Muscle layer of duodenum (tissue), 2 donors: Measurements from ENCODE around the gene KMT2E.
"Not testable (repeated sequence)": the region's sequence is repeated elsewhere in the genome, so short reads cannot be mapped to it uniquely, and the experiment has no call there.

ENCODE experiments used
- H3K27ac ChIP-seq: one replicate; pipeline ENCODE4 v1.7.0; 2013; ENCODE audit warnings: mild to moderate bottlenecking, low read length
- H3K27me3 ChIP-seq: one replicate; pipeline ENCODE4 v1.7.0; 2013; ENCODE audit warnings: low read depth, mild to moderate bottlenecking, control low read depth, low read length
- H3K36me3 ChIP-seq, 2 donors: one replicate each; pipeline ENCODE4 v1.7.0; 2013; ENCODE audit warnings: low read length in 2 of 2, control low read depth in 1 of 2, mild to moderate bottlenecking in 1 of 2; ENCODE audit not compliant: insufficient read depth in 2 of 2, control insufficient read depth in 1 of 2
- H3K4me1 ChIP-seq, 2 donors: one replicate each; pipeline ENCODE4 v1.7.0; 2013; ENCODE audit warnings: low read length in 2 of 2, mild to moderate bottlenecking in 2 of 2, control low read depth in 1 of 2, moderate library complexity in 1 of 2; ENCODE audit not compliant: insufficient read depth in 2 of 2, control insufficient read depth in 1 of 2
- H3K4me3 ChIP-seq, 2 donors: one replicate each; pipeline ENCODE4 v1.7.0; 2013; ENCODE audit warnings: low read length in 2 of 2, low read depth in 1 of 2, mild to moderate bottlenecking in 1 of 2
- H3K9me3 ChIP-seq, 2 donors: one replicate each; pipeline ENCODE4 v1.7.0; 2013; ENCODE audit warnings: low read length in 2 of 2, control low read depth in 1 of 2, mild to moderate bottlenecking in 1 of 2; ENCODE audit not compliant: control insufficient read depth in 1 of 2
- donor health status: healthy.

The KMT2E gene

DNA sequence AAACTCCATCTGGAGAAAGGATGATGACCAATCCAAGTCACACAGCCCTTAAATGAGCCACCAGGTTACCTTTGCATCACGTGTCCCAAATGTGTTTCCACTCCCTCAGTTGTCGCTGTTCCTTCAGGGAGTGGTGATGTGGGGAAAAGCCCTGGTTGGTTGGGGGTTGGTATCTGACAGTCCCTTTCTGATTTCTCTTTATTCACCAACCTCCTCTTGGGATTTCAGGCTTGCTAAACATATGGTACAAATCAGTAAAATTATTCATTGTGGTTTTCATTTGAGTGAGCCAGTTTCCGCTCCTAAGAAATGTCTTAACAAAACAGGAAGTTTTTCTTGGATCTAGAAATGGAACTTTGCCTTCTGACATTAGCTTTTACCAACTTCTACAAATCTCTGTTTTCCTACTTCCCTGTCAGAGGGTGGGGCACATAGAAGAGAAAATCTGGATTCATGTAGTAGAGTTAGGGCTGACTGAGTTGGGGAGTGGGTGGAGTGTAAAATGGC lies 40.0 kb upstream of the KMT2E start:
- peak overlapping the region; percentile 35 for H3K27ac ChIP-seq
- peaks cover 8 to 41% of the 10 kb centered on the region in 2 donors for H3K4me1 ChIP-seq
- H3K27me3 ChIP-seq: no peaks in the 10 kb centered on the region
- H3K4me3 ChIP-seq: no peak overlapping the region
- no peaks in the 10 kb centered on the region for H3K36me3 ChIP-seq
- no peaks in the 10 kb centered on the region for H3K9me3 ChIP-seq

DNA sequence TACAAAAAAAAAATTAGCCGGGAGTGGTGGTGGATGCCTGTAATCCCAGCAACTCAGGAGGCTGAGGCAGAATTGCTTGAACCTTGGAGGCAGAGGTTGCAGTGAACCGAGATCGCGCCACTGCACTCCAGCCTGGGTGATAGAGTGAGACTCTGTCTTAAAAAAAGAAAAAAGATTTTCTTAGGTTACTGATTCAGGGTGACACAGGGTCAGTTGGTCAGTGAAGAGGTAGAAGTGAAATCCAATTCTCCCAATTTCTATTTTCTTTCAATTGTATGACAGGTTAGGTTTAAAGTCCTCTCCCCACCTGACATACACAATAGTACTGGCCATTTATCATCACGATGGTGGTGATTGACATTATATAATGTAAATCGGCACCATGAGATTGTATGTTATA lies 38.5 kb upstream of the KMT2E start:
- not testable (repeated sequence) for H3K27ac ChIP-seq, H3K9me3 ChIP-seq, H3K4me3 ChIP-seq, H3K36me3 ChIP-seq, H3K27me3 ChIP-seq
- peaks cover 18 to 52% of the 10 kb centered on the region in 2 donors for H3K4me1 ChIP-seq

DNA sequence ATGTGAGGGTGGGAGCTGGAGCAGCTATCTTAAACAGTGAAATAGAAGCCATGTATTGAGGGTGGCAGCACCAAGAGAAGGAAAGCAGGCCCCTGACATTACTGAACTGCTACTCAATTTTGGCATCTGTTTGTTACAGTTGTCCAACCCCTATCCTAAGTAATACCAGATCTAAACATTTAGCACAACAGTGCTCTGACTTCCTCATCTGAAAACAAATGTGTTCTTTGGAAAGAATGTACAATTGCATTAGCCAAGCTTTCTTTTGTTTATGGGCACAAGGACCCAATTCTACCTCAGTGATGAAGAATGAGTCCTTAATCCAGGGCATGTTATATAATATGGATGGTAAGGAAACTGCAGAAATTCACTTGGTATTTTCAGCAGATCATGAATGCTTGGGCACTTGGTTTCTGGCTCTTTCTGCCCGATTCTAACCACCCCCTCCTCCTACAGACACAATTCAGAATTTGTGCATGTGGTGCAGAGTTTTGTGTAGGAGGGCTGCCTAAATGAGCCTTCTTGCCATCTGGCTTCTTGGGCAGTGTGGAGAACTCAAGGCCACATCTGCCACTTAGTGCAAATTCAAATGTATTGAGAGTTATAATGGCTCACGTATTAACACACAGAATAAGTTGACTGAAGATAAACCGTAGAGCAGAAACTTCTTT lies 36.9 kb upstream of the KMT2E start:
- no peaks in the 10 kb centered on the region for H3K9me3 ChIP-seq
- peak overlapping the region; percentile 77 for H3K27ac ChIP-seq
- H3K36me3 ChIP-seq: no peaks in the 10 kb centered on the region
- H3K27me3 ChIP-seq: no peaks in the 10 kb centered on the region
- no peak overlapping the region for H3K4me3 ChIP-seq
- H3K4me1 ChIP-seq: peaks cover 15 to 49% of the 10 kb centered on the region in 2 donors

DNA sequence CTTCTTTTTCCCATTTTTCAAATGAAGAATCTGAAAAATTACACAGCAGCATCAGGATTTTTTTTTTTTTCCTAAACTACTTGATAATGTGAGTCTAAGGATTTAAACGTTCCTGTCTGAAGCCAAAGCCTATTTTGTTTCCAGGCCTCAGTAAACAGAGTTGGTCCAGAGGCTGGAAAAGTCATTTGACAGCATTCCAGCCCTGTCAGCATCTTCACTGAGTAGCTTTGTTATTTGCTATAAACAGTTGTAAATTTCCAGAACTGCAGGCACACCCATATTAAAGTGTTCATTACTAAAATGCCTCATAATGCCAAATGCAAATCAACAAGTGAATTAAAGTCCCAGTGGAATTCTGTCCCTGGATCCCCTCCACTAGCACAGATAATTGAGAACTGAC lies 35.5 kb upstream of the KMT2E start:
- no peaks in the 10 kb centered on the region for H3K27me3 ChIP-seq
- H3K9me3 ChIP-seq: no peaks in the 10 kb centered on the region
- H3K27ac ChIP-seq: peak overlapping the region; percentile 77
- H3K36me3 ChIP-seq: peaks cover 0 to 2% of the 10 kb centered on the region in 2 donors
- peaks cover 24 to 60% of the 10 kb centered on the region in 2 donors for H3K4me1 ChIP-seq
- H3K4me3 ChIP-seq: no peak overlapping the region

- H3K27me3 ChIP-seq: no peaks in the 10 kb centered on the region
- H3K9me3 ChIP-seq: no peaks in the 10 kb centered on the region
- H3K4me1 ChIP-seq: peaks cover 24 to 60% of the 10 kb centered on the region in 2 donors
- no peak overlapping the region for H3K4me3 ChIP-seq
- peaks cover 0 to 8% of the 10 kb centered on the region in 2 donors for H3K36me3 ChIP-seq
- peak overlapping the region; percentile 77 for H3K27ac ChIP-seq
Observed at GRCh38 chr7:104979167-104979841, 34.7 kb upstream of the KMT2E start.

- no peaks in the 10 kb centered on the region for H3K9me3 ChIP-seq
- H3K27me3 ChIP-seq: no peaks in the 10 kb centered on the region
- H3K36me3 ChIP-seq: peaks cover 0 to 8% of the 10 kb centered on the region in 2 donors
- no peak overlapping the region for H3K27ac ChIP-seq
- peaks cover 32 to 67% of the 10 kb centered on the region in 2 donors for H3K4me1 ChIP-seq
- H3K4me3 ChIP-seq: no peak overlapping the region
Observed at GRCh38 chr7:104980440-104980839, 33.6 kb upstream of the KMT2E start.

DNA sequence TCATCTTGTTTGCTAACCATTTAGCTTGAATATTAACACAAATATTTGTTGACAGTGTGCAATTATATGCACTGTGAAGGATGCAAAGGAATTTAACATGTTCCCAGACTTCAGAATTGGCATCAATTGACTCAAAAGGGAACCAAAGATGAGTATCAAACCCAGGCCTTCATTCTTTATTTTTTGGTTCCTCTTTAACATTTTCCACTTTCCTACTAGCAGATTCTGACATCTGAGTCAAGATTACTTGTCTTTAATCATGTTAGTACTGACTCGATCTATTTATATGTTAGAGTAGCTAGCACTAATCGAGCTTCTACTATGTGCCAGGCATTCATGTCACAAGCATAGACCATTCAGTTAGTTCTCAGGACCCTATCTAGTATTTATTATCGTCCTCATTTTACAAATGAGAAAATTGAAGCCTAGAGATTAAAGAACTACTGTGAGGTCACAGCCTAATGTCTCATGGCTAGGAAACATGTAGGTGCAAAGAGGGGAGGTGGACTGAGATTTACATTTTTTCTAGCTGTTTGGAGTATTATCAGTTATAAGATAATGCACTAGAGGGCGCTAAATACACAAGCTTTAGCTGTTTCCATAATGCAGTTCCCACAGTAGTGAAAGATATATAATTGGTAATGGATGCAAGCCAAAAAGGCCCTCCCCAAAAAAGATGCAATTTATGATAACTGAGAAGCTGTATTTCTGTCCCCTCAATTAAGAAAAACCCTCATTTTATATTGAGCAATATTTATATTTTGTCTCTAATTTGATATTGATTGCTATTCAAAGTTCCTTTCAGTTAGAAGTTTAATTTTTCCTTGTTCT lies 32.9 kb upstream of the KMT2E start:
- H3K4me1 ChIP-seq: peaks cover 32 to 65% of the 10 kb centered on the region in 2 donors

DNA sequence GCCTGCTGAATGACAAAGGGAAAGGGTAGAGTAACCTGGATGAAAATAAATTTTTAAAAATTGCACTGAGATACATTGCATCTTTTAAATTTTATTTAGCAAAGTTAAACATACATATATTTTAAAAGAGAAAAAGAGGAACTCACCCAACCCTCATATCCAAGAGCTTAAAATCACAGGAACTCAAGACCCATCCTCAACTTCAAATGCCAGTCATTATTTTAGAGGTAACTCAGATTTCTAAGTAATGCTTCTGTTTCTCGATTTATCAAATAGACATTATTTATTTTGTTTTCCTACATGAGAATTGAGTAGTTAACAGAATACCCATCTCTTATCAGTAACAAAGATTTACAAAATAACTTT lies 32.4 kb upstream of the KMT2E start:
- Histone ChIP-seq H3K4me1 (peaks cover 32 to 63% of the 10 kb centered on the region in 2 donors), H3K9me3 (no peaks in the 10 kb centered on the region), H3K36me3 (peaks cover 0 to 8% of the 10 kb centered on the region in 2 donors), H3K4me3 (no peak overlapping the region), H3K27me3 (no peaks in the 10 kb centered on the region), H3K27ac (peak overlapping the region; percentile 99)

More for the DNA sequence above, 32.9 kb upstream of the KMT2E start:
- no peaks in the 10 kb centered on the region for H3K9me3 ChIP-seq
- H3K27me3 ChIP-seq: no peaks in the 10 kb centered on the region
- peaks cover 0 to 8% of the 10 kb centered on the region in 2 donors for H3K36me3 ChIP-seq
- H3K4me3 ChIP-seq: no peak overlapping the region
- H3K27ac ChIP-seq: peak overlapping the region; percentile 37

DNA sequence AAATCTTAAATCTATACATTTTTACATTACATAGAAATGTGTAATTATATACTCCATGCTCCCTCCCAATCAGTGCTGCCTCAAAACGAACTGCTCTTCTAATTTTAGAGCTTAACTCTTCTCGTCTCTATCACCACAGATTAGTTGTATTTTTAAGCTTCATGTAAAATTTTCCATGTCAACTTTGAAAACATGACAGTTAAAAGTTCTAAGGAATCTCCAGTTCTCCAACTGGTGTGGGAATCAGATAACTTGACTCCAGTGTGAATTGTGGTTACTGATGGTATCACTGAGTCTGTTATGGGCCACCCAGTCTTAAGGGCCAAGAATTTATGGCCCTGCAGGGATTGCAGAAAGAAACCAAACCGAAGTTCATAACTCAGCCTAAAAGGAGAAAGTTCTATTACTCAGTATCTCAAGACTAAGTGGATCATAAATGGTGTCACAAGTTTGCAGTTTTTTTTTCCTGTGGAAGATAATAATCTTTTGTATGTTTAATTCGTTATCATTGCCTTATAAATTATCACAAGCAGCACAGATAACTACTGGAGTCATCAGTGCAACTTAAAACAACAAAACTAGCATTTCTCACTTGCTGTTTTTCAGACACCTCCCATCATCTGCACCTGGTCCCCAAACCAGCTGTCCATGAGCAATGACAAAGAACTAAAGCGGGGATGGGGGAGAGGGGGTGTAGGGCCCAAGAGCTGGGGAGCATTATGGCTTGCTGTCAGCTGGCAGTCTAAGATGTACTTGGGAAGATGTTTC lies 31.5 kb upstream of the KMT2E start:
- Histone ChIP-seq H3K27ac (peak overlapping the region; percentile 99), H3K9me3 (no peaks in the 10 kb centered on the region), H3K36me3 (peaks cover 0 to 8% of the 10 kb centered on the region in 2 donors), H3K4me1 (peaks cover 32 to 54% of the 10 kb centered on the region in 2 donors), H3K4me3 (peak overlapping the region; percentile 57 to 84), H3K27me3 (no peaks in the 10 kb centered on the region)

- Histone ChIP-seq H3K4me1 (peaks cover 32 to 48% of the 10 kb centered on the region in 2 donors), H3K9me3 (no peaks in the 10 kb centered on the region), H3K27me3 (no peaks in the 10 kb centered on the region), H3K27ac (peak overlapping the region; percentile 99), H3K36me3 (peaks cover 0 to 8% of the 10 kb centered on the region in 2 donors), H3K4me3 (peak overlapping the region; percentile 57 to 84)
Observed at GRCh38 chr7:104983076-104983577, 30.9 kb upstream of the KMT2E start.
